Transverse colon (tissue), 4 donors: Measurements from ENCODE around the gene EPHA4.

Source experiments
- POLR2AphosphoS5 ChIP-seq, 3 donors: sonication (generic); formaldehyde crosslinking; IDR thresholded peaks; one replicate each; pipeline ENCODE4 v1.6.1; 2016; ENCODE audit warnings: antibody characterized with exemption in 3 of 3
- TF ChIP-seq, protein P1 (sequence below), 5 experiments: fragments of 200-600 bp in 3 of 5; fragments of 450-650 bp in 2 of 5; sonication (generic) in 3 of 5; IDR thresholded peaks; 1 replicate in 2 of 5; 2 replicates in 3 of 5; pipeline ENCODE4 v1.5.1; 2016 to 2017; ENCODE audit warnings: antibody characterized with exemption in 5 of 5, inconsistent platforms in 3 of 5, mild to moderate bottlenecking in 2 of 5, moderate library complexity in 1 of 5

DNA sequence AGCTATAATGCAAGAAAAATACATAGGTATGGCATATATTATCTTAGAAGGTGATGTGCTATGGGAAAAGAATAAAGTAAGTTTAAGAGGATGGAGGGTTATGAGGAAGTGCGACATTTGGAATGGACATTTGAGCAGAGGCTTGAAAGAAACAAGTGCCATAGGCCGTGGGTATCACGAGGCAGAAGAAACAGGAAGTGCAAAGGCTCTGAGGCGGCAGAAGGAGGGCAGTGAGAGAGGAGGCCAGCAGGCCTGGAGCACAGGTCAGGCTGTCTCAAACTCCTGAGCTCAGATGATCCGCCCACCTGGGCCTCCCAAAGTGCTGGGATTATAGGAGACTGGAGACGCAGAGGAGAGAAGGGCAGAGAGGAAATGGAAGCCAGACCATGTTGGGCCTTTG is 40.7 kb upstream of the EPHA4 start:
- TF ChIP-seq, protein P1, sequence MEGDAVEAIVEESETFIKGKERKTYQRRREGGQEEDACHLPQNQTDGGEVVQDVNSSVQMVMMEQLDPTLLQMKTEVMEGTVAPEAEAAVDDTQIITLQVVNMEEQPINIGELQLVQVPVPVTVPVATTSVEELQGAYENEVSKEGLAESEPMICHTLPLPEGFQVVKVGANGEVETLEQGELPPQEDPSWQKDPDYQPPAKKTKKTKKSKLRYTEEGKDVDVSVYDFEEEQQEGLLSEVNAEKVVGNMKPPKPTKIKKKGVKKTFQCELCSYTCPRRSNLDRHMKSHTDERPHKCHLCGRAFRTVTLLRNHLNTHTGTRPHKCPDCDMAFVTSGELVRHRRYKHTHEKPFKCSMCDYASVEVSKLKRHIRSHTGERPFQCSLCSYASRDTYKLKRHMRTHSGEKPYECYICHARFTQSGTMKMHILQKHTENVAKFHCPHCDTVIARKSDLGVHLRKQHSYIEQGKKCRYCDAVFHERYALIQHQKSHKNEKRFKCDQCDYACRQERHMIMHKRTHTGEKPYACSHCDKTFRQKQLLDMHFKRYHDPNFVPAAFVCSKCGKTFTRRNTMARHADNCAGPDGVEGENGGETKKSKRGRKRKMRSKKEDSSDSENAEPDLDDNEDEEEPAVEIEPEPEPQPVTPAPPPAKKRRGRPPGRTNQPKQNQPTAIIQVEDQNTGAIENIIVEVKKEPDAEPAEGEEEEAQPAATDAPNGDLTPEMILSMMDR (IDR thresholded peaks at IDR 0.05), result no peak
- no peak for TF ChIP-seq POLR2AphosphoS5 (IDR thresholded peaks at IDR 0.05)
